H9 (cell line): ENCODE data around the gene LRRC51. TPM values are rescaled to one million over a fixed set of nuclear protein-coding genes. Genes with fewer than 3 reads are reported as not detected.

Experiments
- DNase-seq: peaks from one replicate; pipeline ENCODE4 v3.0.0-alpha.2; 2017
- H2AFZ ChIP-seq: one replicate; pipeline ENCODE4 v1.6.1; 2013; ENCODE audit warnings: mild to moderate bottlenecking, low read length, control low read depth, moderate library complexity
- H2AK5ac ChIP-seq: 2 replicates; pipeline ENCODE4 v1.6.1; 2013; ENCODE audit warnings: low read length, control low read depth, mixed read lengths; ENCODE audit not compliant: insufficient read length
- H2BK120ac ChIP-seq: one replicate; pipeline ENCODE4 v1.6.1; 2013; ENCODE audit warnings: low read depth, mild to moderate bottlenecking, low read length, control low read depth, inconsistent platforms; ENCODE audit not compliant: poor library complexity, severe bottlenecking
- H2BK12ac ChIP-seq: 2 replicates; pipeline ENCODE4 v1.6.1; 2013; ENCODE audit warnings: low read length, control low read depth, mixed read lengths, low read depth; ENCODE audit not compliant: insufficient read length
- H2BK15ac ChIP-seq: 2 replicates; pipeline ENCODE4 v1.6.1; 2013; ENCODE audit warnings: low read depth, low read length, control low read depth
- H2BK20ac ChIP-seq: one replicate; pipeline ENCODE4 v1.6.1; 2013; ENCODE audit warnings: low read depth, mild to moderate bottlenecking, low read length, control low read depth, inconsistent platforms; ENCODE audit not compliant: poor library complexity, severe bottlenecking
- H2BK5ac ChIP-seq: 2 replicates; pipeline ENCODE4 v1.6.1; 2013; ENCODE audit warnings: low read length, control low read depth, mixed read lengths; ENCODE audit not compliant: insufficient read length
- H3K14ac ChIP-seq: 2 replicates; pipeline ENCODE4 v1.6.1; 2013; ENCODE audit warnings: low read length, control low read depth; ENCODE audit not compliant: insufficient read depth
- H3K18ac ChIP-seq: 2 replicates; pipeline ENCODE4 v1.6.1; 2013; ENCODE audit warnings: low read depth, mild to moderate bottlenecking, mixed read lengths, low read length, control low read depth; ENCODE audit not compliant: insufficient read length
- H3K23ac ChIP-seq: 2 replicates; pipeline ENCODE4 v1.6.1; 2013; ENCODE audit warnings: low read length, control low read depth, mixed read lengths, low read depth; ENCODE audit not compliant: insufficient read length
- H3K23me2 ChIP-seq: 2 replicates; pipeline ENCODE4 v1.6.1; 2013; ENCODE audit warnings: low read depth, mild to moderate bottlenecking, mixed read lengths, low read length, control low read depth; ENCODE audit not compliant: insufficient read length, poor library complexity, severe bottlenecking
- H3K27ac ChIP-seq: 2 replicates; pipeline ENCODE4 v1.5.1; 2013; ENCODE audit warnings: low read length, control low read depth, mixed read lengths, low read depth; ENCODE audit not compliant: insufficient read length
- H3K27me3 ChIP-seq: 2 replicates; pipeline ENCODE4 v1.6.1; 2013; ENCODE audit warnings: low read length, control low read depth, inconsistent platforms; ENCODE audit not compliant: insufficient read depth
- H3K4ac ChIP-seq: 2 replicates; pipeline ENCODE4 v1.6.1; 2013; ENCODE audit warnings: low read depth, mild to moderate bottlenecking, control low read depth, inconsistent platforms, low read length, moderate library complexity
- H3K4me1 ChIP-seq: 2 replicates; pipeline ENCODE4 v1.6.1; 2013; ENCODE audit warnings: low read length, control low read depth, inconsistent platforms; ENCODE audit not compliant: insufficient read depth
- H3K4me2 ChIP-seq: 2 replicates; pipeline ENCODE4 v1.6.1; 2013; ENCODE audit warnings: low read length, control low read depth, mixed read lengths; ENCODE audit not compliant: insufficient read length, insufficient read depth
- H3K56ac ChIP-seq: 2 replicates; pipeline ENCODE4 v1.6.1; 2013; ENCODE audit warnings: low read depth, mild to moderate bottlenecking, mixed read lengths, low read length, control low read depth; ENCODE audit not compliant: insufficient read length
- H3K79me1 ChIP-seq: 2 replicates; pipeline ENCODE4 v1.6.1; 2013; ENCODE audit warnings: low read depth, mild to moderate bottlenecking, moderate library complexity, low read length, control low read depth, inconsistent platforms; ENCODE audit not compliant: insufficient read depth, poor library complexity, severe bottlenecking
- H3K79me2 ChIP-seq: 2 replicates; pipeline ENCODE4 v1.6.1; 2013; ENCODE audit warnings: low read length, control low read depth, inconsistent platforms; ENCODE audit not compliant: insufficient read depth
- H3K9ac ChIP-seq: 2 replicates; pipeline ENCODE4 v1.6.1; 2013; ENCODE audit warnings: low read length, control low read depth, mixed read lengths; ENCODE audit not compliant: insufficient read length; ENCODE audit errors: extremely low read depth
- H3K9me3 ChIP-seq: one replicate; pipeline ENCODE4 v1.6.1; 2013; ENCODE audit warnings: low read depth, low read length, inconsistent platforms; ENCODE audit not compliant: control insufficient read depth
- H3T11ph ChIP-seq: one replicate; pipeline ENCODE4 v1.6.1; 2013; ENCODE audit warnings: mild to moderate bottlenecking, low read length, control low read depth, inconsistent platforms
- H4K20me1 ChIP-seq: one replicate; pipeline ENCODE4 v1.6.1; 2013; ENCODE audit not compliant: control insufficient read depth, insufficient read length, insufficient read depth
- H4K5ac ChIP-seq: 2 replicates; pipeline ENCODE4 v1.6.1; 2013; ENCODE audit warnings: low read depth, mild to moderate bottlenecking, mixed read lengths, low read length, control low read depth; ENCODE audit not compliant: insufficient read length
- H4K8ac ChIP-seq: replicated peaks from 2 replicates; pipeline ENCODE4 v1.6.1; 2013; ENCODE audit warnings: low read length, control low read depth, mixed read lengths, low read depth; ENCODE audit not compliant: insufficient read length
- H4K91ac ChIP-seq: 2 replicates; pipeline ENCODE4 v1.6.1; 2013; ENCODE audit warnings: low read depth, mild to moderate bottlenecking, moderate library complexity, mixed read lengths, low read length, control low read depth; ENCODE audit not compliant: insufficient read length
- H3K27ac Mint-ChIP-seq, 3 experiments: 2 replicates in 2 of 3; 3 replicates in 1 of 3; pipeline ENCODE4 v1.8.0; 2020 to 2021; ENCODE audit warnings: mixed read lengths in 3 of 3, mild to moderate bottlenecking in 1 of 3, moderate library complexity in 1 of 3
- H3K27me3 Mint-ChIP-seq: 2 replicates; pipeline ENCODE4 v1.8.0; 2021; ENCODE audit warnings: low read depth, mild to moderate bottlenecking, moderate library complexity, mixed read lengths
- H3K36me3 Mint-ChIP-seq, 3 experiments: 2 replicates in 2 of 3; 3 replicates in 1 of 3; pipeline ENCODE4 v1.8.0; 2020 to 2021; ENCODE audit warnings: low read depth in 3 of 3, mixed read lengths in 3 of 3; ENCODE audit not compliant: insufficient read depth in 1 of 3
- H3K4me1 Mint-ChIP-seq, 2 experiments: 2 replicates each; pipeline ENCODE4 v1.8.0; 2020; ENCODE audit warnings: mixed read lengths in 2 of 2
- H3K4me3 Mint-ChIP-seq, 2 experiments: 2 replicates in 1 of 2; 3 replicates in 1 of 2; pipeline ENCODE4 v1.8.0; 2020 to 2021; ENCODE audit warnings: mild to moderate bottlenecking in 2 of 2, mixed read lengths in 2 of 2, moderate library complexity in 1 of 2
- H3K9me3 Mint-ChIP-seq, 2 experiments: 2 replicates in 1 of 2; 3 replicates in 1 of 2; pipeline ENCODE4 v1.8.0; 2020; ENCODE audit warnings: mild to moderate bottlenecking in 2 of 2, mixed read lengths in 2 of 2, moderate library complexity in 1 of 2
- CTCF ChIP-seq: fragments of 200-600 bp; sonication (generic); conservative IDR thresholded peaks from 3 replicates; pipeline ENCODE4 v1.8.0; 2021; ENCODE audit warnings: antibody characterized with exemption, mild to moderate bottlenecking
- WGBS: extraction: QIAGEN DNeasy Blood & Tissue Kit; methylation state at CpG from one replicate; pipeline ENCODE4 v1.1.7; 2013; ENCODE audit warnings: missing lambda C conversion rate, low lambda C conversion rate, mixed read lengths; ENCODE audit not compliant: insufficient read length; ENCODE audit errors: extremely low coverage; 5-methylcytosine and 5-hydroxymethylcytosine counted together
- total RNA-seq: library from RNA; stranded (reverse); gene quantifications from 2 replicates; pipeline ENCODE4 v1.2.1, GENCODE V29; 2021

The LRRC51 gene
- total RNA-seq, 1 experiment from 2014 or later = 3.1 TPM

GRCh38 chr11:72078477-72078876 is 2.2 kb upstream of the LRRC51 start:
- H2BK5ac ChIP-seq = no peak overlapping the region
- H3K27me3 ChIP-seq = no peaks in the 10 kb centered on the region
- H2AFZ ChIP-seq = no peak overlapping the region
- peak overlapping the region in 1 of 3 experiments; percentile 67; a peak in 1 of 7 replicates for H3K27ac Mint-ChIP-seq
- peaks cover 7% of the 10 kb centered on the region for H3K23me2 ChIP-seq
- H3K4me1 ChIP-seq = no peaks in the 10 kb centered on the region
- H3K56ac ChIP-seq = no peak overlapping the region
- no peak overlapping the region for H2BK120ac ChIP-seq
- H3K79me2 ChIP-seq = peaks cover 22% of the 10 kb centered on the region
- DNase-seq = no peak
- H3K79me1 ChIP-seq = no peaks in the 10 kb centered on the region
- no peak for TF ChIP-seq CTCF
- H4K20me1 ChIP-seq = no peaks in the 10 kb centered on the region
- H4K5ac ChIP-seq = no peak overlapping the region
- H2BK15ac ChIP-seq = no peak overlapping the region
- no peak overlapping the region for H3K4ac ChIP-seq
- peaks cover 27 to 38% of the 10 kb centered on the region in 2 experiments for H3K4me1 Mint-ChIP-seq
- H2BK20ac ChIP-seq = no peak overlapping the region
- no peak overlapping the region for H3T11ph ChIP-seq
- H3K4me2 ChIP-seq = no peak overlapping the region
- no peaks in the 10 kb centered on the region for H3K9me3 Mint-ChIP-seq
- peak overlapping the region; percentile 80 to 95 for H3K4me3 Mint-ChIP-seq
- H3K27me3 Mint-ChIP-seq = no peaks in the 10 kb centered on the region; the same call in 1 of the 2 replicates
- H3K9me3 ChIP-seq = no peaks in the 10 kb centered on the region
- no peak overlapping the region for H2BK12ac ChIP-seq
- no peak overlapping the region for H3K23ac ChIP-seq
- no CpG with 5 or more reads among the region's 6 CpGs for WGBS
- no peak overlapping the region for H2AK5ac ChIP-seq
- no peak overlapping the region for H4K91ac ChIP-seq
- no peak overlapping the region for H3K27ac ChIP-seq
- H3K14ac ChIP-seq = no peak overlapping the region
- no peak overlapping the region for H3K18ac ChIP-seq
- peaks cover 1 to 20% (median 14%) of the 10 kb centered on the region in 3 experiments for H3K36me3 Mint-ChIP-seq
- H4K8ac ChIP-seq = no peak overlapping the region
- no peak overlapping the region for H3K9ac ChIP-seq
